ENCODE data around the gene PRRT1B. TPM values are rescaled to one million over a fixed set of nuclear protein-coding genes. Genes with fewer than 3 reads are reported as not detected.

PRRT1B gene
- total and polyA plus RNA-seq, 4 donors: 0.96 to 7.9 (median 3.8) TPM

DNA sequence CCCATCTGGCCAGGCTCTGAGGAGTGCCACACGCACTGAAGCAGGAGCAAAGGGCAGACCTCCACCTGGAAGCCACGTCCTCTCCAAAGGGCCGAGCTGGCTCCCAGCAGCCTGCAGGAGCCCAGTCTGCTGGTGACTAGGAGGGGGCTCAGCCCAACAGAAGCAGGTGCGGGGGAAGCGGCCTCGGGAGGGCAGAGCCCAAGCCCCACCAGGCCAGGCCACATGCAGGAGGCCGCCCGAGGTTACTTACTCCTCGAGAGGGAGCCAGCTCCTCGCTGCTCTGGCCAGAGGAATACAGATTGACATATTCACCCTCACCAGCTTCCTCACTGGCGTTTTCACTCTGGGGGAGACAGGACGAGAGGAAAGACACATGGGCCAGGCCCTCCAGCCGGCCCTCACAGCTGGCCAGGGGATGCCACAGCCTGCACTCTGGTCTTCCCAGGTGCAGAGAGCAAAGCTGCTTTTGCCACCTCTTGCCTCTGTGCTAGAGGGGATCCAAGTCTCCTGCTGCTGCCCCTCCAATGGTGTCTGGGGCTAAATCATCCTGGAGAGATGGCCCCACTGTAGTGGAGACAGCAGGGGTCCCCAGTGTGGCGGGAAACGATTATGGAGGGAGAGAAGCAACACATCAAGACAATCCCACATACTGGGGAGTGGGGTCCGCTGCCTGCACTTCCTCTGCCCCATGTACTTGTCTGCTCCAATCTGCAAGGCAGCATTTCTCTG, 58.6 kb downstream of the PRRT1B start:
- Histone ChIP-seq H3K4me1 (ENCODE audit: control insufficient read depth in 5 of 5, insufficient read depth in 5 of 5, low read length in 5 of 5) (peaks cover 0 to 16% (median 10%) of the 10 kb centered on the region in 5 donors), H3K27me3 (ENCODE audit: control insufficient read depth in 3 of 3, insufficient read depth in 3 of 3, low read length in 2 of 3) (no peaks in the 10 kb centered on the region), H3K4me3 (no peak overlapping the region), H3K9ac (ENCODE audit: insufficient read depth in 1 of 2, low read length in 2 of 2) (no peak overlapping the region), H3K9me3 (ENCODE audit: control insufficient read depth in 4 of 4, insufficient read depth in 3 of 4, low read length in 3 of 4) (no peaks in the 10 kb centered on the region), H3K36me3 (ENCODE audit: control insufficient read depth in 4 of 4, insufficient read depth in 4 of 4, low read length in 4 of 4) (peaks cover 0 to 69% (median 17%) of the 10 kb centered on the region in 4 donors), H3K27ac (ENCODE audit: low read depth in 1 of 2, low read length in 1 of 2) (no peak overlapping the region)
- ATAC-seq (ENCODE audit: insufficient read depth, low FRiP score): no peak
- no peak for DNase-seq
- TF ChIP-seq CTCF (IDR thresholded peaks at IDR 0.05; ENCODE audit: control extremely low read depth, extremely low read depth): no peak
- 86 to 90% methylated on average over 16 of the region's 16 CpGs for WGBS, 2 donors

DNA sequence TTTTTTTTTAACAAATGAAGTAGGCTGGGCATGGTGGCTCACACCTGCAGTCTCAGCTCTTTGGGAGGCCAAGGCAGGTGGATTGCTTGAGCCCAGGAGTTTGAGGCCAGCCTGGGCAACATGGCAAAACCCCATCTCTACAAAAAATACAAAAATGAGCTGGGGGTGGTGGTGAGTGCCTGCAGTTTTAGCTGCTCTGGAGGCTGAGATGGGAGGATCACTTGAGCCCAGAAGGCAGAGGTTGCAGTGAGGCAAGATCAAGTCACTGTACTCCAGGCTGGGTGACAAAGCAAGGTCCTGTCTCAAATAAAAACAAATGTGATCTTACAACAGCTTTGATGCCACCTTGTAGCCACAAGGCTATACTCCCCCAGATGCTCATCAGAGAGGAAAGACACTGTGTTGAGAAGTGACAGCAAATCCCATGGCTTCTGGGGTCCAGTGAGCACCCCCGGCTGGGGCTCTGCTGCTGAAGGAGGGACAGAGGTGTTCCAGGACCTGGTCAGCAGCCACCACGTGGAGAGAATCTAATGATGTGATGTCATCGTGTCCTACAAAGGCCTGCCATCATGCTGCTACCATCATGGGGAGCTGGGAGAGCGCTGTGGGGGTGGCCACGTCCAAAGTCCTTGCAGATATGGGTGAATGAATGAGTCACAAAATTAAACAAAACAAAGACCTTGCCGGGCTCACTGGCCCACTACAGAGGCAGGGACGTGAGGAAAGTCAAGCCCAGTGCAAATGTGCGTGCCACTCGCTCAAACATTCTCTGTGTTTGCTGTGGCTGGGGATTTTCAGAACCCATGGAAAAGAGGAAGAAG, 60.7 kb downstream of the PRRT1B start:
- no peak for DNase-seq
- 85 to 91% methylated on average over 9 of the region's 9 CpGs for WGBS, 2 donors

DNA sequence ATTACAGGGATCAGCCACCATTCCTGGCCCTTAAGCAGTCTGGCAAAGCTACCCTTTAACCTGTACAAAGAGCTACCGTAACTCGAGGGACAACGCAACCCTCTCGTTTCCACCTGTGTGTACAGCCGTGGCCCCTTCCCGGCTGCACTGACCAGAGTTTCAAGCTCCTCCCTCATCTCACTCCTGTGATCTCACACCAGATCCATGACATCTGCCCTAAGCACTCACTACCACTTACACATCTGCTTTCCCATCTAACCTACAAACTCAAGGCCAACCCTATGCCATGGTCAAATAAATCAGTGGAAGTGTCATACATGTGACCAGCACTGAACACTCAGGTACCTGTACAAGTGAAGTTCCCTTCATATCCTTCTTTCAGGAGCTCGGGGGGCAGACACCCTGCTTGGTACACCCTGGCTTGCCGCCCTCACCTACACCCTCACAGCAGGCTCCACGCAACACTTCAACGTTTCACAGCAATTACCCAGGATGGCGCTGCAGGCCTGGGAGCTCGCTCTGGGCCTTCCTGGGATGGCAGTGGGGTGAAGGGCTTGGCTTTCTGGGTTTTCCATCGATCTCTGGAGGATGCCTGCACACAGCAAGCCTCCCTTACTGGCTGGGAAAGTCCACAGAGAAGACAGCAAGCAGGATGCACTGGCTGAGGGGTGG, 61.7 kb downstream of the PRRT1B start:
- Histone ChIP-seq H3K27ac (ENCODE audit: low read depth in 1 of 2, low read length in 1 of 2) (peak overlapping the region in 1 of 2 donors; percentile 23), H3K9ac (ENCODE audit: insufficient read depth in 1 of 2, low read length in 2 of 2) (no peak overlapping the region)
- no peak for DNase-seq

More for the DNA sequence above, 60.7 kb downstream of the PRRT1B start:
- no peak overlapping the region for H3K9ac ChIP-seq (ENCODE audit: insufficient read depth in 1 of 2, low read length in 2 of 2)
- no peak overlapping the region for H3K4me3 ChIP-seq
- H3K27me3 ChIP-seq (ENCODE audit: control insufficient read depth in 3 of 3, insufficient read depth in 3 of 3, low read length in 2 of 3): no peaks in the 10 kb centered on the region
- peaks cover 0 to 57% (median 12%) of the 10 kb centered on the region in 4 donors for H3K36me3 ChIP-seq (ENCODE audit: control insufficient read depth in 4 of 4, insufficient read depth in 4 of 4, low read length in 4 of 4)
- H3K9me3 ChIP-seq (ENCODE audit: control insufficient read depth in 4 of 4, insufficient read depth in 3 of 4, low read length in 3 of 4): no peaks in the 10 kb centered on the region
- H3K27ac ChIP-seq (ENCODE audit: low read depth in 1 of 2, low read length in 1 of 2): no peak overlapping the region
- no peak for TF ChIP-seq CTCF (IDR thresholded peaks at IDR 0.05; ENCODE audit: control extremely low read depth, extremely low read depth)
- no peak for ATAC-seq (ENCODE audit: insufficient read depth, low FRiP score)
- H3K4me1 ChIP-seq (ENCODE audit: control insufficient read depth in 5 of 5, insufficient read depth in 5 of 5, low read length in 5 of 5): peaks cover 0 to 37% (median 16%) of the 10 kb centered on the region in 5 donors

More for the DNA sequence above, 61.7 kb downstream of the PRRT1B start:
- ATAC-seq (ENCODE audit: insufficient read depth, low FRiP score): no peak
- Histone ChIP-seq H3K4me3 (no peak overlapping the region), H3K4me1 (ENCODE audit: control insufficient read depth in 5 of 5, insufficient read depth in 5 of 5, low read length in 5 of 5) (peaks cover 0 to 40% (median 16%) of the 10 kb centered on the region in 5 donors), H3K9me3 (ENCODE audit: control insufficient read depth in 4 of 4, insufficient read depth in 3 of 4, low read length in 3 of 4) (no peaks in the 10 kb centered on the region), H3K36me3 (ENCODE audit: control insufficient read depth in 4 of 4, insufficient read depth in 4 of 4, low read length in 4 of 4) (peaks cover 0 to 52% (median 8%) of the 10 kb centered on the region in 4 donors), H3K27me3 (ENCODE audit: control insufficient read depth in 3 of 3, insufficient read depth in 3 of 3, low read length in 2 of 3) (no peaks in the 10 kb centered on the region)
- no peak for TF ChIP-seq CTCF (IDR thresholded peaks at IDR 0.05; ENCODE audit: control extremely low read depth, extremely low read depth)
- WGBS, 2 donors: 92 to 93% methylated on average over 13 of the region's 13 CpGs

All from lung (tissue), 12 donors.